CD4-positive, CD25-positive, alpha-beta regulatory T cell (primary cell): ENCODE results near the gene CSAG3. TPM values are rescaled to one million over a fixed set of nuclear protein-coding genes. Genes with fewer than 3 reads are reported as not detected.
"Not testable (repeated sequence)": the region's sequence is repeated elsewhere in the genome, so short reads cannot be mapped to it uniquely, and the experiment has no call there.

Experiments used
- ATAC-seq, 2 donors: fragments of 150-1000 bp; cut with Tn5 transposase; one replicate each; pipeline ENCODE4 v1.10.0; 2021; ENCODE audit warnings: low read depth in 2 of 2, moderate number of reproducible peaks in 2 of 2, moderate library complexity in 1 of 2
- DNase-seq, 3 donors: peaks; one replicate each; pipeline versions ENCODE4 v3.0.0 to v3.0.0-alpha.2; 2012 to 2022; ENCODE audit warnings: mixed read lengths in 1 of 3
- H3K27ac ChIP-seq: one replicate; pipeline ENCODE4 v1.7.0; 2013; ENCODE audit warnings: mild to moderate bottlenecking, low read length; ENCODE audit not compliant: insufficient read depth, poor library complexity, severe bottlenecking
- H3K27me3 ChIP-seq: one replicate; pipeline ENCODE4 v1.7.0; 2013; ENCODE audit warnings: low read length; ENCODE audit not compliant: control insufficient read depth, insufficient read depth
- H3K36me3 ChIP-seq: one replicate; pipeline ENCODE4 v1.7.0; 2013; ENCODE audit warnings: mild to moderate bottlenecking, low read length, moderate library complexity; ENCODE audit not compliant: control insufficient read depth, insufficient read depth
- H3K4me1 ChIP-seq: 2 replicates; pipeline ENCODE4 v1.7.0; 2013; ENCODE audit warnings: mild to moderate bottlenecking, low read length; ENCODE audit not compliant: insufficient read depth, control insufficient read depth, poor library complexity, severe bottlenecking
- H3K4me3 ChIP-seq: one replicate; pipeline ENCODE4 v1.7.0; 2013; ENCODE audit warnings: low read depth, mild to moderate bottlenecking, low read length, moderate library complexity
- H3K9me3 ChIP-seq, 2 experiments: 1 replicate in 1 of 2; 2 replicates in 1 of 2; pipeline ENCODE4 v1.7.0; 2013; ENCODE audit warnings: low read length in 2 of 2, mild to moderate bottlenecking in 1 of 2, moderate library complexity in 1 of 2; ENCODE audit not compliant: control insufficient read depth in 2 of 2
- H3K27ac Mint-ChIP-seq, 3 donors: one replicate each; pipeline ENCODE4 v1.8.0; 2020 to 2022; ENCODE audit warnings: mild to moderate bottlenecking in 3 of 3, mixed read lengths in 3 of 3, moderate library complexity in 2 of 3
- H3K27me3 Mint-ChIP-seq: one replicate; pipeline ENCODE4 v1.8.0; 2022; ENCODE audit warnings: mild to moderate bottlenecking, mixed read lengths
- H3K36me3 Mint-ChIP-seq: one replicate; pipeline ENCODE4 v1.8.0; 2020; ENCODE audit warnings: mixed read lengths
- H3K4me1 Mint-ChIP-seq, 4 donors: one replicate each; pipeline ENCODE4 v1.8.0; 2020 to 2022; ENCODE audit warnings: mixed read lengths in 4 of 4, mild to moderate bottlenecking in 1 of 4
- H3K4me3 Mint-ChIP-seq, 4 donors: one replicate each; pipeline ENCODE4 v1.8.0; 2020 to 2022; ENCODE audit warnings: mild to moderate bottlenecking in 4 of 4, mixed read lengths in 4 of 4, moderate library complexity in 3 of 4
- H3K9me3 Mint-ChIP-seq, 7 donors: one replicate each; pipeline ENCODE4 v1.8.0; 2020 to 2022; ENCODE audit warnings: mixed read lengths in 7 of 7, mild to moderate bottlenecking in 3 of 7, moderate library complexity in 2 of 7
- polyA plus RNA-seq, 4 donors: library from polyadenylated mRNA; unstranded; fragments of 300-500 nt; fragmentation: Illumina TruSeq; gene quantifications; one replicate each; pipeline ENCODE4 v1.2.3, GENCODE V29; 2021
- total RNA-seq: library from RNA; stranded (reverse); gene quantifications from one replicate; pipeline ENCODE4 v1.2.3, GENCODE V29; 2022

CSAG3 gene
- total and polyA plus RNA-seq, 5 donors from 2014 or later: 0.50 TPM; not detected in 4

- no peaks in the 10 kb centered on the region for H3K27me3 Mint-ChIP-seq
- DNase-seq (no peak), ATAC-seq (no peak)
- Histone ChIP-seq H3K4me1 (no peaks in the 10 kb centered on the region), H3K4me3 (no peak overlapping the region), H3K27ac (no peak overlapping the region), H3K36me3 (no peaks in the 10 kb centered on the region), H3K27me3 (no peaks in the 10 kb centered on the region), H3K9me3 (no peaks in the 10 kb centered on the region)
- H3K27ac Mint-ChIP-seq: no peak overlapping the region
- H3K4me1 Mint-ChIP-seq: no peaks in the 10 kb centered on the region
- H3K4me3 Mint-ChIP-seq: no peak overlapping the region
- H3K36me3 Mint-ChIP-seq: no peaks in the 10 kb centered on the region
- H3K9me3 Mint-ChIP-seq: no peaks in the 10 kb centered on the region
Measured at GRCh38 chrX:152735860-152736511, 23.0 kb upstream of the CSAG3 start.

GRCh38 chrX:152736528-152736927 is 22.5 kb upstream of the CSAG3 start:
- H3K27ac Mint-ChIP-seq, H3K27me3 Mint-ChIP-seq, H3K9me3 ChIP-seq, H3K9me3 Mint-ChIP-seq, H3K27ac ChIP-seq, H3K4me1 Mint-ChIP-seq, H3K36me3 Mint-ChIP-seq, H3K36me3 ChIP-seq, H3K4me1 ChIP-seq, ATAC-seq, H3K27me3 ChIP-seq, DNase-seq, H3K4me3 Mint-ChIP-seq, H3K4me3 ChIP-seq: not testable (repeated sequence)

GRCh38 chrX:152738560-152738959 is 20.5 kb upstream of the CSAG3 start:
- Mint-ChIP-seq H3K27ac (no peak overlapping the region), H3K36me3 (no peaks in the 10 kb centered on the region), H3K9me3 (no peaks in the 10 kb centered on the region), H3K27me3 (no peaks in the 10 kb centered on the region), H3K4me3 (no peak overlapping the region), H3K4me1 (no peaks in the 10 kb centered on the region)
- no peak overlapping the region for H3K4me3 ChIP-seq
- H3K9me3 ChIP-seq: no peaks in the 10 kb centered on the region
- no peaks in the 10 kb centered on the region for H3K27me3 ChIP-seq
- H3K36me3 ChIP-seq: no peaks in the 10 kb centered on the region
- DNase-seq (no peak), ATAC-seq (no peak)
- no peak overlapping the region for H3K27ac ChIP-seq
- H3K4me1 ChIP-seq: no peaks in the 10 kb centered on the region

- not testable (repeated sequence) for H3K27me3 ChIP-seq, ATAC-seq, H3K36me3 Mint-ChIP-seq, H3K4me1 ChIP-seq, H3K4me3 ChIP-seq, H3K36me3 ChIP-seq, DNase-seq, H3K4me3 Mint-ChIP-seq, H3K9me3 Mint-ChIP-seq, H3K27me3 Mint-ChIP-seq, H3K27ac ChIP-seq, H3K4me1 Mint-ChIP-seq, H3K9me3 ChIP-seq, H3K27ac Mint-ChIP-seq
Measured at GRCh38 chrX:152753686-152754650, 5.0 kb upstream of the CSAG3 start, which contains the start of gene MAGEA2. MAGEA2 (minus strand) TSS chrX:152753842; CDS start chrX:152751363, 2,479 bp downstream.

GRCh38 chrX:152754871-152755270 is 4.1 kb upstream of the CSAG3 start:
- H3K9me3 Mint-ChIP-seq, H3K27ac ChIP-seq, DNase-seq, H3K27ac Mint-ChIP-seq, H3K27me3 Mint-ChIP-seq, H3K36me3 ChIP-seq, H3K4me3 ChIP-seq, H3K27me3 ChIP-seq, H3K4me1 ChIP-seq, H3K36me3 Mint-ChIP-seq, H3K9me3 ChIP-seq, ATAC-seq, H3K4me1 Mint-ChIP-seq, H3K4me3 Mint-ChIP-seq: not testable (repeated sequence)

GRCh38 chrX:152759544-152759943 is 526 bp downstream of the CSAG3 start:
- H3K36me3 ChIP-seq, H3K27ac ChIP-seq, H3K4me3 Mint-ChIP-seq, H3K9me3 ChIP-seq, H3K27me3 Mint-ChIP-seq, H3K27me3 ChIP-seq, H3K4me1 ChIP-seq, H3K4me3 ChIP-seq, H3K9me3 Mint-ChIP-seq, H3K4me1 Mint-ChIP-seq, ATAC-seq, DNase-seq, H3K27ac Mint-ChIP-seq, H3K36me3 Mint-ChIP-seq: not testable (repeated sequence)

- H3K4me1 Mint-ChIP-seq, H3K4me3 ChIP-seq, H3K27ac ChIP-seq, H3K9me3 Mint-ChIP-seq, H3K9me3 ChIP-seq, DNase-seq, H3K27me3 ChIP-seq, H3K27me3 Mint-ChIP-seq, ATAC-seq, H3K36me3 ChIP-seq, H3K4me3 Mint-ChIP-seq, H3K27ac Mint-ChIP-seq, H3K36me3 Mint-ChIP-seq, H3K4me1 ChIP-seq: not testable (repeated sequence)
Measured at GRCh38 chrX:152761582-152761981, 2.6 kb downstream of the CSAG3 start.

- H3K4me1 ChIP-seq, H3K4me3 ChIP-seq, H3K27ac Mint-ChIP-seq, H3K4me1 Mint-ChIP-seq, DNase-seq, H3K27ac ChIP-seq, H3K36me3 ChIP-seq, H3K27me3 ChIP-seq, H3K4me3 Mint-ChIP-seq, ATAC-seq, H3K9me3 ChIP-seq, H3K9me3 Mint-ChIP-seq, H3K27me3 Mint-ChIP-seq, H3K36me3 Mint-ChIP-seq: not testable (repeated sequence)
Measured at GRCh38 chrX:152766562-152766961, 7.5 kb downstream of the CSAG3 start.
